ENCODE results near the gene CEACAM7.

DNA sequence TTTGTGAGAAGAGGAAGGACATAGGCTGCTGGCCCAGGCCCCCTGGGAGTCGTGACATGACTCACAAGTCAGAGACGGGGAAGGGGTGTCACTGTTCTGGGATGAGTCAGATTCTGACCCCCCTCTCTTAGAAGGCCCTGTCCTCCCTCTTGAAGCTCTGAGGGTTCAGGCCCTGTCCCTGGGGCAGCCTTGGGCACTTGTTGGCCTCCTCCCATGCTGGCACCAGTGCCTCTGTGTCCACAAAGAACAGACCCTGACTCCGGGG is 2.7 kb upstream of the CEACAM7 start:
- TF ChIP-seq, protein P1, sequence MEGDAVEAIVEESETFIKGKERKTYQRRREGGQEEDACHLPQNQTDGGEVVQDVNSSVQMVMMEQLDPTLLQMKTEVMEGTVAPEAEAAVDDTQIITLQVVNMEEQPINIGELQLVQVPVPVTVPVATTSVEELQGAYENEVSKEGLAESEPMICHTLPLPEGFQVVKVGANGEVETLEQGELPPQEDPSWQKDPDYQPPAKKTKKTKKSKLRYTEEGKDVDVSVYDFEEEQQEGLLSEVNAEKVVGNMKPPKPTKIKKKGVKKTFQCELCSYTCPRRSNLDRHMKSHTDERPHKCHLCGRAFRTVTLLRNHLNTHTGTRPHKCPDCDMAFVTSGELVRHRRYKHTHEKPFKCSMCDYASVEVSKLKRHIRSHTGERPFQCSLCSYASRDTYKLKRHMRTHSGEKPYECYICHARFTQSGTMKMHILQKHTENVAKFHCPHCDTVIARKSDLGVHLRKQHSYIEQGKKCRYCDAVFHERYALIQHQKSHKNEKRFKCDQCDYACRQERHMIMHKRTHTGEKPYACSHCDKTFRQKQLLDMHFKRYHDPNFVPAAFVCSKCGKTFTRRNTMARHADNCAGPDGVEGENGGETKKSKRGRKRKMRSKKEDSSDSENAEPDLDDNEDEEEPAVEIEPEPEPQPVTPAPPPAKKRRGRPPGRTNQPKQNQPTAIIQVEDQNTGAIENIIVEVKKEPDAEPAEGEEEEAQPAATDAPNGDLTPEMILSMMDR (IDR thresholded peaks at IDR 0.05; ENCODE audit: insufficient read depth, low read depth, low read length) = no peak
- TF ChIP-seq EZH2 (IDR thresholded peaks at IDR 0.05; ENCODE audit: insufficient read depth, low read length) = no peak
